ENCODE data around the gene EGFL7. TPM values are rescaled to one million over a fixed set of nuclear protein-coding genes. Genes with fewer than 3 reads are reported as not detected.

Gene EGFL7
- polyA plus RNA-seq, result 100 to 1,000 TPM in 2 of 3 donors, 10 to 100 TPM in 1; 34.4 to 456 (median 158) TPM

- whole genome bisulfite sequencing, 3 donors, result 44 to 75% (median 48%) methylated on average over 35 to 38 of the region's 38 CpGs
- no peak within 1 kb of the TSS for H3K27ac ChIP-seq (ENCODE audit: low read depth, low read length)
These were observed at the start of gene EGFL7 for GRCh38 chr9:136662656-136663581. EGFL7 (plus strand) TSS chr9:136662916; CDS start chr9:136668283, 5,367 bp downstream.

GRCh38 chr9:136613824-136614371 lies 48.8 kb upstream of the EGFL7 start:
- 58 to 88% (median 65%) methylated on average over 17 to 19 of the region's 19 CpGs for WGBS, 3 donors
- H3K27ac ChIP-seq (ENCODE audit: low read depth, low read length), result no peak overlapping the region

- WGBS, 3 donors, result 71 to 90% (median 74%) methylated on average over 21 to 22 of the region's 22 CpGs
- H3K27ac ChIP-seq (ENCODE audit: low read depth, low read length), result no peak overlapping the region
These were observed 48.3 kb upstream of the EGFL7 start for GRCh38 chr9:136614372-136614922.

GRCh38 chr9:136614967-136615623 lies 47.6 kb upstream of the EGFL7 start:
- H3K27ac ChIP-seq (ENCODE audit: low read depth, low read length), result no peak overlapping the region
- WGBS, 3 donors, result 76 to 85% (median 84%) methylated on average over 25 of the region's 25 CpGs

- 72 to 78% (median 74%) methylated on average over 15 to 17 of the region's 17 CpGs for WGBS, 3 donors
- no peak overlapping the region for H3K27ac ChIP-seq (ENCODE audit: low read depth, low read length)
These were observed 46.9 kb upstream of the EGFL7 start for GRCh38 chr9:136615631-136616306.

GRCh38 chr9:136616307-136616635 lies 46.4 kb upstream of the EGFL7 start:
- 85 to 89% (median 87%) methylated on average over 11 to 12 of the region's 12 CpGs for WGBS, 3 donors
- no peak overlapping the region for H3K27ac ChIP-seq (ENCODE audit: low read depth, low read length)

- 80 to 87% (median 86%) methylated on average over 22 of the region's 22 CpGs for WGBS, 3 donors
- H3K27ac ChIP-seq (ENCODE audit: low read depth, low read length), result no peak overlapping the region
These were observed 45.6 kb upstream of the EGFL7 start for GRCh38 chr9:136616948-136617695.

- WGBS, 3 donors, result 76 to 88% (median 79%) methylated on average over 24 to 26 of the region's 26 CpGs
These were observed 44.8 kb upstream of the EGFL7 start for GRCh38 chr9:136617746-136618579.

GRCh38 chr9:136618580-136619547 lies 43.9 kb upstream of the EGFL7 start:
- WGBS, 3 donors, result 56 to 80% (median 58%) methylated on average over 27 of the region's 27 CpGs
- peak overlapping the region; percentile 44 for H3K27ac ChIP-seq (ENCODE audit: low read depth, low read length)

More at GRCh38 chr9:136617746-136618579, 44.8 kb upstream of the EGFL7 start:
- H3K27ac ChIP-seq (ENCODE audit: low read depth, low read length), result no peak overlapping the region

- WGBS, 3 donors, result 53 to 84% (median 62%) methylated on average over 24 to 26 of the region's 26 CpGs
- peak overlapping the region; percentile 44 for H3K27ac ChIP-seq (ENCODE audit: low read depth, low read length)
These were observed 42.8 kb upstream of the EGFL7 start for GRCh38 chr9:136619742-136620440.

- 85 to 95% (median 87%) methylated on average over 26 to 29 of the region's 29 CpGs for WGBS, 3 donors
- no peak overlapping the region for H3K27ac ChIP-seq (ENCODE audit: low read depth, low read length)
These were observed 42.2 kb upstream of the EGFL7 start for GRCh38 chr9:136620441-136621018.

GRCh38 chr9:136621019-136621733 lies 41.5 kb upstream of the EGFL7 start:
- WGBS, 3 donors, result 51 to 81% (median 52%) methylated on average over 30 to 34 of the region's 34 CpGs
- no peak overlapping the region for H3K27ac ChIP-seq (ENCODE audit: low read depth, low read length)

- H3K27ac ChIP-seq (ENCODE audit: low read depth, low read length), result no peak overlapping the region
- 47 to 77% (median 55%) methylated on average over 5 to 10 of the region's 10 CpGs for WGBS, 3 donors
These were observed 41.0 kb upstream of the EGFL7 start for GRCh38 chr9:136621734-136622093.

GRCh38 chr9:136622538-136622948 lies 40.2 kb upstream of the EGFL7 start:
- H3K27ac ChIP-seq (ENCODE audit: low read depth, low read length), result no peak overlapping the region
- WGBS, 3 donors, result 90 to 96% (median 90%) methylated on average over 16 of the region's 16 CpGs

Data from adipose tissue (tissue), 3 donors.